Nephron progenitor cell (in vitro differentiated cells): ENCODE results near the gene ERBB2.
"Not testable (repeated sequence)": the region's sequence is repeated elsewhere in the genome, so short reads cannot be mapped to it uniquely, and the experiment has no call there.

Experiments
- DNase-seq: peaks from one replicate; pipeline ENCODE4 v3.0.0; 2021
- H3K27ac Mint-ChIP-seq: 2 replicates; pipeline ENCODE4 v1.8.0; 2021; ENCODE audit warnings: mild to moderate bottlenecking, moderate library complexity, mixed read lengths
- H3K27me3 Mint-ChIP-seq: 2 replicates; pipeline ENCODE4 v1.8.0; 2021; ENCODE audit warnings: mild to moderate bottlenecking, low read depth, mixed read lengths; ENCODE audit not compliant: poor library complexity
- H3K36me3 Mint-ChIP-seq: 2 replicates; pipeline ENCODE4 v1.8.0; 2021; ENCODE audit warnings: low read depth, mixed read lengths
- H3K4me1 Mint-ChIP-seq: 2 replicates; pipeline ENCODE4 v1.8.0; 2021; ENCODE audit warnings: mixed read lengths
- H3K4me3 Mint-ChIP-seq: 2 replicates; pipeline ENCODE4 v1.8.0; 2021; ENCODE audit warnings: mild to moderate bottlenecking, moderate library complexity, mixed read lengths
- H3K9me3 Mint-ChIP-seq: 2 replicates; pipeline ENCODE4 v1.8.0; 2021; ENCODE audit warnings: mild to moderate bottlenecking, moderate library complexity, mixed read lengths
- TF ChIP-seq, protein P1 (sequence below): fragments of 200-600 bp; sonication (generic); IDR thresholded peaks from 2 replicates; pipeline ENCODE4 v1.5.0; 2021; ENCODE audit warnings: antibody characterized with exemption

The ERBB2 gene

DNA sequence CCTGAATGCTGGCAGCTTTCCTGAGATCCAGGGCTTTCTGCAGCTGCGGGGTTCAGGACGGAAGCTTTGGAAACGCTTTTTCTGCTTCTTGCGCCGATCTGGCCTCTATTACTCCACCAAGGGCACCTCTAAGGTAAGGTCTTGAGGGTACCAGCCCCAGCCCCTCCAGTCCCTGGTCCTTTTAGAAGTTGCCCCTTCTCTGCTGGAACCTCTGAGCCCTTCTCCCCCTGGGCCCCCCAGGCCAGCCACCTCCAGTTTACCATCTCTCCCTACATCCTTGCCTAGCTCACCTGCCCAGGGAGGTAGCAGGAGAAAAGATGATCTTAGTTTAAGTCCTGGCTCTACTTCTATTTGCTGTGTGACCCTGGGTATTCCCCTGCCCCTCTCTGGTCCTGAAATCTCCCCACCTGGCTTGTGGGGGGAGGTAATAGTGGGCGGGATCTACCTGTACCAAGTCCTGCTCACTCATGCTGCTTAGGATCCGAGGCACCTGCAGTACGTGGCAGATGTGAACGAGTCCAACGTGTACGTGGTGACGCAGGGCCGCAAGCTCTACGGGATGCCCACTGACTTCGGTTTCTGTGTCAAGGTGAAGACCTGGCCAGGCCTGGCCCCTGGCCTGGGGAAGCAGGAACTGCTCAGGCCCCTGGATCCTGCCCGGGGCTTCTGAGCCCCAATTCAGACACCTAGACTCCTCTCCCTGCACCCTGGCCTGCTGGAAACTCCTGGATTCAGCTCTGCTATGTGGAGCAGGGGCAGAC lies 44.4 kb downstream of the ERBB2 start:
- no peaks in the 10 kb centered on the region for H3K9me3 Mint-ChIP-seq
- no peaks in the 10 kb centered on the region for H3K36me3 Mint-ChIP-seq
- H3K27ac Mint-ChIP-seq, result no peak overlapping the region
- H3K27me3 Mint-ChIP-seq, result peaks cover 52% of the 10 kb centered on the region
- H3K4me3 Mint-ChIP-seq, result no peak overlapping the region
- TF ChIP-seq, protein P1, sequence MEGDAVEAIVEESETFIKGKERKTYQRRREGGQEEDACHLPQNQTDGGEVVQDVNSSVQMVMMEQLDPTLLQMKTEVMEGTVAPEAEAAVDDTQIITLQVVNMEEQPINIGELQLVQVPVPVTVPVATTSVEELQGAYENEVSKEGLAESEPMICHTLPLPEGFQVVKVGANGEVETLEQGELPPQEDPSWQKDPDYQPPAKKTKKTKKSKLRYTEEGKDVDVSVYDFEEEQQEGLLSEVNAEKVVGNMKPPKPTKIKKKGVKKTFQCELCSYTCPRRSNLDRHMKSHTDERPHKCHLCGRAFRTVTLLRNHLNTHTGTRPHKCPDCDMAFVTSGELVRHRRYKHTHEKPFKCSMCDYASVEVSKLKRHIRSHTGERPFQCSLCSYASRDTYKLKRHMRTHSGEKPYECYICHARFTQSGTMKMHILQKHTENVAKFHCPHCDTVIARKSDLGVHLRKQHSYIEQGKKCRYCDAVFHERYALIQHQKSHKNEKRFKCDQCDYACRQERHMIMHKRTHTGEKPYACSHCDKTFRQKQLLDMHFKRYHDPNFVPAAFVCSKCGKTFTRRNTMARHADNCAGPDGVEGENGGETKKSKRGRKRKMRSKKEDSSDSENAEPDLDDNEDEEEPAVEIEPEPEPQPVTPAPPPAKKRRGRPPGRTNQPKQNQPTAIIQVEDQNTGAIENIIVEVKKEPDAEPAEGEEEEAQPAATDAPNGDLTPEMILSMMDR, result no peak
- H3K4me1 Mint-ChIP-seq, result peaks cover 27% of the 10 kb centered on the region
- DNase-seq, result no peak

DNA sequence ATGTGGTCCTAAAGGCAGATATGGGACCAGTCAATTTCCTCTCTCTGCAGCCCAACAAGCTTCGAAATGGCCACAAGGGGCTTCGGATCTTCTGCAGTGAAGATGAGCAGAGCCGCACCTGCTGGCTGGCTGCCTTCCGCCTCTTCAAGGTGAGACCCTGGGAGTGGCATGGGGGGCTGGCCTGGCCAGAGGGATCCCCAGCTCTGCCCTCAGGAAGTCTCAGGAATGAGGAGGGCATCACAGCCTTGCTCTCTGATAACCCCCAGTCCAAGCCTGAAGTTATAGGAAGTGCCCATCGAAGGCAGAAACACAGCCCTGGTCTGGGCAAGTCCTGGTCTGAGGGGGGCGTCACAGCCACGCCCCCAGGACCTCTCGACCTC lies 45.0 kb downstream of the ERBB2 start:
- H3K9me3 Mint-ChIP-seq, result no peaks in the 10 kb centered on the region
- peaks cover 21% of the 10 kb centered on the region for H3K4me1 Mint-ChIP-seq
- TF ChIP-seq, protein P1, result no peak
- no peaks in the 10 kb centered on the region for H3K36me3 Mint-ChIP-seq
- no peak overlapping the region for H3K27ac Mint-ChIP-seq
- no peak for DNase-seq
- no peak overlapping the region for H3K4me3 Mint-ChIP-seq
- H3K27me3 Mint-ChIP-seq, result peaks cover 48% of the 10 kb centered on the region

DNA sequence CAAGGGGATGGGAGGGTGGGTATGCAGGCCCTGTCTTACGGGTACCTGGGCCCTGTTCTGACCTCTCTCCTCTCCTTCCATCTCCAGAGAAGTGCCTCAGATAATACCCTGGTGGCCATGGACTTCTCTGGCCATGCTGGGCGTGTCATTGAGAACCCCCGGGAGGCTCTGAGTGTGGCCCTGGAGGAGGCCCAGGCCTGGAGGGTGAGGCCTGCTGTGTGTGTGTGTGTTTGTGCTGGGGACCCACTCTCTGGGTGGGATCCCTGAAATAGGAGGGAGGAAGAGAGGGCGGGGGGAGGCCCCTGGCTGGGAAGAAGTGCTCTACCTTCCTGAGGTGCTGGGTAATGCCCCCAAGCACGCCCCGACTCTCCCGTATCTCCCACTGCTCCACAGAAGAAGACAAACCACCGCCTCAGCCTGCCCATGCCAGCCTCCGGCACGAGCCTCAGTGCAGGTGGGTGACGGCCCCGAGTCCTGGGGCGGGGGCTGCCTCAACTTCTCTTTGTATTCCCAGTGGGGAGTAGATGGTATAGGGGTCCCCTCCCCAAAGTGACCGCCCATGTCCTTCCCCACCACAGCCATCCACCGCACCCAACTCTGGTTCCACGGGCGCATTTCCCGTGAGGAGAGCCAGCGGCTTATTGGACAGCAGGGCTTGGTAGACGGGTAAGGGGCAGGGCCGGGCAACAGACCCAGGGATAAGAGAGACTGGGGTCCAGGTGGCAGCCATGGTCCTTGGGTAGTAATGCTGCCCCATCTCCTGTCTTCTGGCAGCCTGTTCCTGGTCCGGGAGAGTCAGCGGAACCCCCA lies 45.7 kb downstream of the ERBB2 start:
- no peak for DNase-seq
- no peaks in the 10 kb centered on the region for H3K36me3 Mint-ChIP-seq
- TF ChIP-seq, protein P1, result no peak
- peaks cover 40% of the 10 kb centered on the region for H3K27me3 Mint-ChIP-seq
- no peak overlapping the region for H3K4me3 Mint-ChIP-seq
- H3K9me3 Mint-ChIP-seq, result no peaks in the 10 kb centered on the region
- peaks cover 14% of the 10 kb centered on the region for H3K4me1 Mint-ChIP-seq
- no peak overlapping the region for H3K27ac Mint-ChIP-seq

DNA sequence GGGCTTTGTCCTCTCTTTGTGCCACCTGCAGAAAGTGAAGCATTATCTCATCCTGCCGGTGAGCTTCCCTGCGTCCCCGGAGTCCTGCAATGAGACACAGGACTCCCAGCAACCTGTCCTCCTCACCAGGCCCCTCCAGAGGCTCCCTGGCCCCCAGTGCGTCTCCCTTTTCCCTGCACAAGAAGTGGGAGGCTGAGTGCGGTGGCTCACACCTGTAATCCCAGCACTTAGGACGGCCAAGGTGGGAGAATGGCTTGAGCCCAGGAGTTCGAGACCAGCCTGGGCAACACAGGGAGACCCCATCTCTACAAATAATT lies 46.2 kb downstream of the ERBB2 start:
- Mint-ChIP-seq H3K27me3 (peaks cover 35% of the 10 kb centered on the region), H3K36me3 (no peaks in the 10 kb centered on the region), H3K4me3 (no peak overlapping the region), H3K27ac (no peak overlapping the region), H3K4me1 (peaks cover 9% of the 10 kb centered on the region), H3K9me3 (no peaks in the 10 kb centered on the region)
- TF ChIP-seq, protein P1, result no peak
- no peak for DNase-seq

DNA sequence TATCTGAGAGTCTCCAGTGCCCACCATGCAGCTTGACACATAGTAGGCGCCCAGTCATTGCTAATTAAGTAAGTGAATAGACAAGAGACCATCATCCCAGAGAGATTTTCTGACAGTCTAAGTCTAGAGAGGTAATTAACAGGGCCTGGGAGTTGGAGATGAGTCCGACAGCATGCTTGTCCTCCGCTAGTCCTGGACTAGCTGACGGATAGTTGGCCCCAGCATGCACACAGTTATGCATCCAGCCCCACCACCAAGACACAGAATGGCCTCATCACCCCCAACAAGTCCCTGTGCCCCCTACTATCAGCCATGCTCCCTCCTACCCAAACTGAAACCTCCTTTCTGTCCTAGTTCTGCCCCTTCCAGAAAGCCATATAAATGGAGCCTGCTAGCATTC lies 47.9 kb downstream of the ERBB2 start:
- Mint-ChIP-seq H3K36me3 (no peaks in the 10 kb centered on the region), H3K4me1 (peaks cover 19% of the 10 kb centered on the region), H3K27me3 (peaks cover 23% of the 10 kb centered on the region), H3K9me3 (no peaks in the 10 kb centered on the region), H3K4me3 (no peak overlapping the region), H3K27ac (no peak overlapping the region)
- TF ChIP-seq, protein P1, result no peak
- DNase-seq, result no peak

DNA sequence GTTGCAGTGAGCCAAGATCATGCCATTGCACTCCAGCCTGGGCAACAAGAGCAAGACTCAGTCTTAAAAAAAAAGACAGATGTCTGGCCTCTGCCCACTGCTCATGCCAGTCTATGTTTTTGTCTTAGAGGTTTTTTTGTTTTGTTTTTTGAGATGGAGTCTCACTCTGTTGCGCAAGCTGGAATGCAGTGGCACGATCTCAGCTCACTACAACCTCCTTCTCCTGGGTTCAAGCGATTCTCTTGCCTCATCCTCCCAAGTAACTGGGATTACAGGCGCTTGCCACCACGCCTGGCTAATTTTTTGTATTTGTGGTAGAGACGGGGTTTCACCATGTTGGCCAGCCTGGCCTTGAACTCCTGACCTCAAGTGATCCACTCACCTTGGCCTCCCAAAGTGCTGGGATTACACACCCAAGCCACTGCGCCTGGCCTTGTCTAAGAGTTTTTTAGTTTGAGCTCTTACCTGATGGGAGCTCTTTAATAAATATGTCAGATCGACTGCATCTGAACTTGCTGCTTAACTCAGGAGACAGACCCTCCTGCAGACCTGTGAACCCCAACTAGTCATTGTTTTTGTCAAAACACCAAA lies 48.7 kb downstream of the ERBB2 start:
- peaks cover 27% of the 10 kb centered on the region for H3K4me1 Mint-ChIP-seq
- not testable (repeated sequence) for H3K27ac Mint-ChIP-seq, DNase-seq, H3K36me3 Mint-ChIP-seq, H3K4me3 Mint-ChIP-seq, H3K9me3 Mint-ChIP-seq
- peaks cover 19% of the 10 kb centered on the region for H3K27me3 Mint-ChIP-seq
